NCI-H82 (cell line): Measurements from ENCODE around the gene NSUN7.
"Not testable (repeated sequence)": the region's sequence is repeated elsewhere in the genome, so short reads cannot be mapped to it uniquely, and the experiment has no call there.

Experiments
- DNase-seq: peaks from one replicate; lab custom pipeline; 2025; lab: John Stamatoyannopoulos, UW

The NSUN7 gene

GRCh38 chr4:40737879-40738278 lies 11.9 kb upstream of the NSUN7 start:
- DNase-seq, result no peak

GRCh38 chr4:40739347-40739746 lies 10.4 kb upstream of the NSUN7 start:
- no peak for DNase-seq

DNA sequence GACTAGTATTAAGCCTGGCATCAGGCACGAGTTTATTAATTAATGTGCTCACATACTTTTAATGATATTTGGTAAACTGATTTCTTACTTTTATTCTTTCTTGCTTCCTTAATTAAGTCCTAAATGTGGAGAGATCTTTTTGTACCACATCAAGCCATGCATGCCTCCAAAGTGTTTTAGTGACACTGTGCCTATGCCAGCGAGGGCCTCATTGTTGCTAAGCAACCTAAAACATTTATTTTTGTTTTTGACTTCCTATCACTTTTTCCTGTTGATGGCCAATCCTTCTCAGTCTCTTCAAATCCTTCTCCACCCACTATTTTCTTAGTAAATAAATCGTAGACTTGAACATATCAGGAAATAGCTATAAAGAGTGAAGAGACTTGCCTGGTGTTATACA lies 5.5 kb upstream of the NSUN7 start:
- no peak for DNase-seq

DNA sequence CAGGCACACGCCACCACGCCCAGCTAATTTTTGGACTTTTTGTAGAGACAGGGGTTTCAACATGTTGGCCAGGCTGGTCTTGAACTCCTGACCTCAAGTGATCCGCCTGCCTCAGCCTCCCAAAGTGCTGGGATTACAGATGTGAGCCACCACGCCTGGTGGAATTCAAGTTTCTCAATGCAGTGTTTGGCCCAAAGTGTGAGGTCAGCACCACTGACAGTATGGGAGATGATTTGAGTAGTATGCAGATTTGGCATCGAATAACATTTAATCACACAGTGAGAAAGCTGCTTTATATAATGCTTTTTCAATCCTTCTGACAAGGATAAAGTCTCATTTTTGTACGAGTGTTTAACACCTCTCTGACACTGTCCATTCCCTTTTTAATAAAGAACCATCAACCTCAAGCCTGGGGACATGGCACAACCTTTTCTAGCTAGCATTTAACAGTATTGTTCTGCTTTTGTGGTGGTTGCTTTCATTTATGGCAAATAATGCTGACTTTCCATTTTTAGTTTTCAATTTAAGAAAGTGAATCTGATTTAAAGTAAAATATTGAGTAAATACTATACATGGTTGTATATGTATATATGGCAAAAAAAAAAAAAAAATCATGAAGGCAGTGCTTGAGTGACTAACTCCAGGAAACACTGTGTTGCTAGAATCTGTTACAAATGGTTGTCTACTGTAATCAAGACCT lies 4.3 kb upstream of the NSUN7 start:
- no peak for DNase-seq

DNA sequence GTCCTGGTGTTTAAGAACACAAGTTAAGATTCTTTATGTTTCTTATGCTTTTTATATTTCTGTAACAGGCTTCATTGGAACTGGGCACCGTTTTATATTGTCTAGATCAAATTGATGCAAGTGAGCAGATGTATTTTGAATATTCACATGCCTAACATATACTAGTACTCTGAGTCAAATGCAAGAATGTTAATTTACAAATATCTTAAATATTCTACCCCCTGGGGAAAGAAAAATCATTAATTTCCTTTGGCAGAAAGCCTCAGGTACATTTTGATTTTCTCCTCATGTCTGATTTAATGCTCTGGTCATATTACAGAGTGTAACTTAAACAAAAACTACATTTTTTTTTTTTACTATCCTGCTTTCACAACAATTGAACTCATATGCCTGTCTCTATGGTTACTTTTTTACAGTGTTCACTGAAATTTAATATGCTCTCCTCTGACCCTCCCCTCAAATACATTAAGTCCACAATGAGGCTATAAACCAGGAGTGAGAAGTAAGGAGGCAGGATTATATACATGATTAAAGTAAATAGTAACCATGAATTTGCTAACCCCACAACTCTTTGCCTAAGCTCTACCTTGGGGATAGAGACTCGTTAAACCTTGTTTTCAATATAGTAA lies 2.4 kb upstream of the NSUN7 start:
- no peak for DNase-seq

DNA sequence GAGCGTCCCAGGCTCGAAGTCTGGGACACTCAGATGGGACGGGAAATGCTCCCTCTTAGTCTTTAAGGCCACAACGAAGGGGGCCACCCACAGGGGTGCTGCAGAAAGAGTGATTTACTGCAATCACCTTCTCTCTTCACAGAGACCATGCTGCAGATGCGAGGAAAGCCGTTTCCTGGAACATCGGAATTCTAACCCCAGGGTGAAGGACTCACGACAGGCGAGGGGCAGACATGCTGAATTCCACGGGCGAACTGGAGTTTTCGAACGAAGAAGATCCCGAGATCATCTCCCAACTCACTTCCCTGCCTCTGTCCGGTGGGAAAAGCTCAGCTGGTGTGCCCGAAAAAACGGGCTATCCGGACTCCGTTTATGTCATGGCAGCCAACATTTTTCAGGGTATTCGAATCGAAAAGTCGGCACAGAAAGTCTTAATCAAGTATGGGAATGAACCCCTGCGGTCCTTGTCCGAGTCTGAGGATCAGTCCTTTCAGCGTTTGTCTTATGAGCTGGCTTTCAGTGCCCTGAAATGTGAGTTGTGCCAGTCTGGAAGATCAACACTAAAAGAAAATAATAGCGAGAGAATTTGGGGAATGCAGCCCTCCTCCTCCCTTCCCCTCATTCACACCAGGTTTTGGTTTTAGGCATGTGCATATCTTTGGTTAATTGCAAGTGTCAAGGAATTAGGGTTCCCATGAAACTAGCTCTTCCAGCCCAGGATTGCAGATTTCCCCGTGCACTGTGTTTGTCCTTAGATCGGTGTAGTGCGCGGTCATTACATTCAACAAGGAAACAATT lies 905 bp downstream of the NSUN7 start:
- DNase-seq, result peak; percentile 28

- DNase-seq, result no peak
Observed at GRCh38 chr4:40755616-40756015, 5.9 kb downstream of the NSUN7 start.

GRCh38 chr4:40763228-40763716 lies 13.5 kb downstream of the NSUN7 start:
- DNase-seq, result no peak

DNA sequence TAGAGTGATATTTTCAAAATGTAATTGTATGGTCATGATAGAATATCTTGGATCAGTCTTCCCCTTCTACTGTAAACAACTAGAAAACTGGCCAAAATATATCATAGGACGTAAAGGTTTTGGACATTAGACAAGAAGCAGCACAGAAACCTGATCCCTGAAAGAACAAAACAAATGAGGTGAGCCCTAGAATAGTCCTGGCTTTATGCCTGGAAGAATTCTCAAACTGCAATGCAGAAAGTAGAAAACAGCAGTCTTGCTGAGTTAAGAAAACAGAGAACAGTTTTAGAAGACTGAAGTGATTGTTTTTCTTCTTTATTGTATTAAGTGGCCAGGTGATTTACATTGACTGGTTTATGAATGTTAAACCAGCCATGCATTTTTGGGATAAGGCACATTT lies 19.5 kb downstream of the NSUN7 start:
- DNase-seq, result no peak

DNA sequence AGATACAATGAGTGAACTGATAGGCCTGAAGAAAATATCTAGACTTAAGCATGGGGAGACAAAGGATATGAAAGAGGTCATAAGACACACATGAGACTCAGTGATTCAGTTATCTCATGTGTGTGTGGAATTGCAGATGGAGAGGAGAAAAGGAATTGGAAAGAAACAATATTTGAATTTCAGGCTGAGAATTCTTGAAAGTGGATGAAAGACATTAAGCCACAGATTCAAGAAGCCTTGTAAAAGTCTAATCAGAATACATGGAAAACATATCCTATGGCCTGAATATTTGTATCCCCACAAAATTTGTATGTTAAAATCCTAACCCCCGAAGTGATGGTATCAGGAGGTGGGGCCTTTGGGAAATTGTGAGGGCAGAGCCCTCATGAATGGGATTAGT lies 28.3 kb downstream of the NSUN7 start:
- DNase-seq, result no peak

DNA sequence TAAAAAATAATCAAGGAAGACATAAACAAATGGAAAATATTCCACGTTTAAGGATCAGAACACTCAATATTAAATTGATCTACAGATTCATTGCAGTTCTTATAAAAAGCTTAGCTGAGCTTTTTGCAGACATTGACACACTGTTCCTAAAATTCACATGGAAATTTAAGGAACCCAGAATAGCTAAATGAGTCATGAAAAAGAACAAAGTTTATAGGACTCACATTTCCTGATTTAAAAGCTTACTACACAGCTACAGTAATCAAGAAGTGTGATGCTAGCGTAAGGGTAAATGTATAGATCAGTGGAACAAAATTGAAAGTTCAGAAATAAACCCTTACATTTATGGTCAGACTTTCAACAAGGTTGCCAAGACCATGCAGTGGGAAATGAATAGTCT lies 33.1 kb downstream of the NSUN7 start:
- DNase-seq, result no peak

GRCh38 chr4:40785727-40786126 lies 36.0 kb downstream of the NSUN7 start:
- DNase-seq, result no peak

DNA sequence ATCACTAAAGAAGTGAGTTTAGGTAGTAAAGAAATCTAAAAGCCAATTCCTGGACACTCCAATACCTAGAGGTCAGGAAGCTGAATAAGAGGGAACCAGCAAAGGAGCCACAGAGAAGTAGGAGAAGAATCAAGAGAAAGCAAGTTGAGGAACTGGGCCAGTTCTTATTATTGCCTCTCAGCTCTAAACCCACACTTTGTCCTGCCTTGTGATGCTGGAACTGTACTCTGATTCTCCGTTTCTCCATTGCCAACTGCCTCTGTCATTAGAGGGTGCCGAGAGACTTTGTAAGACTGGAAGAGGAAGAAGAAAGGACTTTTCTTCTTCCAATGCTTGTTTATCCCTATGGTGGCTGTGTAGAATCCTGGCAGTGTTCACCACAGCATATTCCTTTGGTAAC lies 38.6 kb downstream of the NSUN7 start:
- DNase-seq, result no peak

DNA sequence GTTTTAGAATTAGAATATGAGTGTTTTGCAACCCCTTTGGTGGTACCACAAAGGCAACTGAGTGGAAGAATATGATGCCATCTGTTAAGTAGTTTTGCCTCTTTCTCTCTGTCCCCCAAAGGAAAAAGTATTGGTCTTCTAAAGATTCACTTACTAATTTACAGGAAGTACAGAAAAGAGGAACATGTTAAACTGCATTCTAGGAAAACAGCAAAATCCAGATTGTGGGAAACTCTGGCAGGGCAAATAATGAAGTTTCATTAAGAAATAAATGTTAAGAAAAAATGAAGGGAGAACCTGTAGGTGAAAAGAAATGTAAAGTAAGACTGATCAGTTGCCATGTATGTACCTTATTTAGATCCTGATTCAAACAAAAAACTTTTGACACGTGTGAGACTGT lies 39.3 kb downstream of the NSUN7 start:
- DNase-seq, result no peak

DNA sequence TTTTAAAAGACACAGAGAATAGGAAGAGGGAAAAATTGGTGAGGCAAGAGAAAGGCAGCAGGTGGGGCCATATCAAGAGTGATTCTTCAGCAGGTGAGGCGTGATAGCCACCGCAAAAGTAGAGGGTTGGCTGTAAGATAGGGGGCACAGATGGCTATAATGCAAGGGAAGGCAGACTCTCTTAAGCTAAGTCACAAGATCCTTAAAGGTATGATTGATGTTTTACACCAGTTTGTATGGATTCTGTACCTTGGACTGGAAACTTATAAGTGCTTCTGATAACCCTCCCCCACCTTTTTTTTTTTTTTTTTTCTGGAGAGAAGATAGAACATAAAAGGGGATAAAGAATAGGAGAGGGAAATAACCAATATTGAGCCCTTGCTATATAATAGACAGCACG lies 40.0 kb downstream of the NSUN7 start:
- DNase-seq, result no peak

DNA sequence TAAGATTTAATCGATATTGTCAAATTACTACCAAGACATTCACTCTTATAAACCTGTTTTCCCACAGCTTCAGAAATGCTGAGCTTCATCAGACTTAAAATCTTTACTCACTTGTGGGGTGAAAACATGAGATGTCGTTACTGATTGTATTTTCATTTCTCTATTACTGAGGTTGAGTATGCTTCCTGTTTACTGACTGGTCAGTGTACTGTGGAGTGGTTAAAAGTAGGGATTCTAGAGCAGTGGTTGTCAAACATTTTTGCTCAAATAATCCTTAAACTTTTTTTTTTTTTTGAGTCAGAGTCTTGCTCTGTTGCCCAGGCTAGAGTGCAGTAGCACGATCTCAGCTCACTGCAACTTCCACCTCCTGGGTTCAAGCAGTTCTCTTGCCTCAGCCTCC lies 50.3 kb downstream of the NSUN7 start:
- no peak for DNase-seq

DNA sequence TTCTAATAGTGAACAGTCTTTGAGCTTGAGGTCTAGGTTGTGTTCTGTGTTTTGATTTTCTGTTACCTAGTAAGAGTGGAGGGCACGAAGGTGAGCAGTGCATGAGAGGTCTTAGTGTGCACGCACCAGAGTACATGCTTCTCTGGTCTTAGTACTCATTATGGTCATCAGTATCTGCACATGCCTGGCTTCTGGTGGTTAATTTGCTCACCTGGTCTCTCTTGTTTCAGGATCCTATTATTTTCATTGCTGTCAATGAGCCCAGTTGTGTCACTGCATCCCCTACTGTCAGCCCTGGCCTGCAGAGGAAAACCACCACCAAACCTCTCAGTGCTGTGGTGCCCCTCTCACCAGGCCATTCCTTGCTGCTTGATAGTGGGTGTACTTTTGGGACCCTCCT lies 54.8 kb downstream of the NSUN7 start:
- no peak for DNase-seq

DNA sequence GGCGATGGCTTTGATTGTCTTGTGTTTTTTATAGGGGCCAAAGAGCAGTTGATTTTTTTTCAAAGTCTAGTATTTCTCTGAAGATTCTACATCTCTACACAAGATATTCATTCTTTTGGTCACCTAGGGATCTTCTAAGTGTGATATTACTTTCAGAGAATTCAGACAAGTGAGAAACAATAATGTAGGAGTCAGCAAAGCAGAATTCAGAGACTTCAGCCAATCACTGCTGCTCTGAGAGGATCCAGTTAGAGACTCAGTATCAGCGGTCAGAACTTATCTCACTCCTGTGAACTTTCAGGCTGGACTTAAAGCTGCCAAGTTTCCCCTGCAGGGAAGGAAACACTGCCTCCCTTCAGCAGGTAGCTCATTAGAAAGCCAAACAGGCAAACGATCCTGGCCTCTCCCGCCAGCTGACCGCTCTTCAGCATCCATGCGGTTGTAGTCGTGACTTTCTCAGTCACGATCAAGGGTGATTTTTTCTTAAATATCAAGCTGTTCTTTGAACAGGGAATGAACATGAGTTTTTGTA lies 59.2 kb downstream of the NSUN7 start:
- no peak for DNase-seq

- no peak for DNase-seq
Observed at GRCh38 chr4:40811956-40812355, 62.2 kb downstream of the NSUN7 start.

DNA sequence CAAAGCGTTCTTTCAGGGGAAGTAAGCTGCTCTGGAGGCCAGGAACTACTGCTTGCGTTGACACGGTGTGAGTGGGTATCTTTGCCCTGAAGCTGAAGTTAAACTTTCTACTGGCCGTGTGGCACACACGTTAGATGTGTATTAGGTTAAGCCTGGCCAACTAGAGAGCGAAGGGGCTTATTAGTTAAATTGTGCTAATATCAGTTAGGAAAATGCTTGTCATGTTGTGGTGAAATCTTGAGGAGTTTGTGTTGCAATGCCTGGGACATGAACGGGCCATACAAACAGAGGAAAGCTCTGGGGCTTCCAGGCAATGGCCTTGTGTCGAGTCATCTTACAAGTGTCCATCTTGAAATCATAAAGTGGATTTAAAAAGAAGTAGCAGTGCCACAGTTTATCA lies 62.6 kb downstream of the NSUN7 start:
- no peak for DNase-seq

DNA sequence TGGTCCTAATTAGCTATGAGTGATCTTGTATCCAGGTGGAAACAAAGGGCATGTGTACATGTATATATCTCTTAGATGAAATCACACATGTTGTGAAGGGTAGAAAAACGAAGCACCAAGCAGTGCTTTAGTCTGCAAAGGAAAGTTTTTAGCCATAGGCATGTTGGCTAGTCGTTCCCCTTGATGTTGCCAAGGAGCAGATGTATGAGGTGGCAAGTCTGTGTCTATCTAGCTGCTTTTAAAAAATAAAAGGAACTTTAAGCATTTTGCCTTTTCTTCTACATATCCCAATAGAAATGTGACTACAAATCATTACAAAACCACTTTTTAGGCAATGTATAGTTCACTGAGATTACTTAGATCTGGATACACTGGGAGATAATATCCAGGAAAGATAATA lies 63.1 kb downstream of the NSUN7 start:
- DNase-seq, result no peak

- DNase-seq, result not testable (repeated sequence)
Observed at GRCh38 chr4:40817157-40817556, 67.4 kb downstream of the NSUN7 start.

- no peak for DNase-seq
Observed at GRCh38 chr4:40820101-40820500, 70.3 kb downstream of the NSUN7 start.
